SKM-1 treated with dmso at 0.1 percent for 144 hours (cell line): ENCODE data around the gene NPFF.
A peak's percentile ranks its signal among the peaks of the same experiment; 100 is the strongest.
"Not testable (repeated sequence)": the region's sequence is repeated elsewhere in the genome, so short reads cannot be mapped to it uniquely, and the experiment has no call there.

Source experiments
- DNase-seq: peaks from one replicate; lab custom pipeline; 2025; ENCODE audit not compliant: unreplicated experiment; lab: John Stamatoyannopoulos, UW

Gene NPFF

GRCh38 chr12:53497461-53497860, 9.8 kb downstream of the NPFF start:
- no peak for DNase-seq

- DNase-seq, result no peak
Observed at GRCh38 chr12:53496752-53497032, 10.6 kb downstream of the NPFF start.

- no peak for DNase-seq
Observed at GRCh38 chr12:53495903-53496751, 11.2 kb downstream of the NPFF start.

GRCh38 chr12:53493610-53494391, 13.5 kb downstream of the NPFF start:
- no peak for DNase-seq

- peak; percentile 63 for DNase-seq
Observed at GRCh38 chr12:53492830-53493609, 14.3 kb downstream of the NPFF start.

- no peak for DNase-seq
Observed at GRCh38 chr12:53492188-53492587, 15.1 kb downstream of the NPFF start.

GRCh38 chr12:53489242-53489864, 17.9 kb downstream of the NPFF start:
- DNase-seq, result no peak

- DNase-seq, result no peak
Observed at GRCh38 chr12:53486736-53487487, 20.4 kb downstream of the NPFF start.

GRCh38 chr12:53485955-53486735, 21.1 kb downstream of the NPFF start:
- no peak for DNase-seq

GRCh38 chr12:53484686-53485575, 22.4 kb downstream of the NPFF start:
- DNase-seq, result no peak

GRCh38 chr12:53483979-53484377, 23.3 kb downstream of the NPFF start:
- no peak for DNase-seq

GRCh38 chr12:53483225-53483978, 23.9 kb downstream of the NPFF start:
- no peak for DNase-seq

GRCh38 chr12:53482626-53483168, 24.6 kb downstream of the NPFF start:
- no peak for DNase-seq

- no peak for DNase-seq
Observed at GRCh38 chr12:53481939-53482586, 25.2 kb downstream of the NPFF start.

GRCh38 chr12:53481458-53481857, 25.8 kb downstream of the NPFF start:
- DNase-seq, result not testable (repeated sequence)

GRCh38 chr12:53480491-53481442, 26.5 kb downstream of the NPFF start:
- DNase-seq, result no peak
